Neural cell (in vitro differentiated cells): ENCODE measurements around the gene OBSCN. TPM values are rescaled to one million over a fixed set of nuclear protein-coding genes. Genes with fewer than 3 reads are reported as not detected.

Source experiments
- H2AFZ ChIP-seq: fragments of 200-600, 300-800 bp; sonication (generic), shearing (Covaris generic); 2 replicates; pipeline ENCODE4 v1.6.0; 2014; ENCODE audit warnings: low read depth, mild to moderate bottlenecking, antibody characterized with exemption, low read length, moderate library complexity
- H3F3A ChIP-seq: fragments of 200-600 bp; shearing (Covaris generic); 2 replicates; pipeline ENCODE4 v1.6.1; 2016; ENCODE audit warnings: mild to moderate bottlenecking, moderate library complexity, mixed read lengths, antibody characterized with exemption, low read length; ENCODE audit not compliant: insufficient read depth, poor library complexity, severe bottlenecking
- H3K27ac ChIP-seq: fragments of 200-600, 300-800 bp; sonication (generic), shearing (Covaris generic); 2 replicates; pipeline ENCODE4 v1.5.1; 2014; ENCODE audit warnings: mild to moderate bottlenecking, low read length, moderate library complexity
- H3K27me3 ChIP-seq: fragments of 300-800, 200-600 bp; sonication (generic), shearing (Covaris generic); 2 replicates; pipeline ENCODE4 v1.6.0; 2014; ENCODE audit warnings: mild to moderate bottlenecking, low read depth, low read length, moderate library complexity; ENCODE audit not compliant: insufficient read depth
- H3K36me3 ChIP-seq: fragments of 300-800, 200-600 bp; sonication (generic), shearing (Covaris generic); 2 replicates; pipeline ENCODE4 v1.5.1; 2014; ENCODE audit warnings: mild to moderate bottlenecking, antibody characterized with exemption, low read length, moderate library complexity; ENCODE audit not compliant: insufficient read depth
- H3K4me2 ChIP-seq: fragments of 300-800, 200-600 bp; sonication (generic), shearing (Covaris generic); 2 replicates; pipeline ENCODE4 v1.6.0; 2014; ENCODE audit warnings: mild to moderate bottlenecking, low read length
- H3K4me3 ChIP-seq: fragments of 300-800, 200-600 bp; sonication (generic), shearing (Covaris generic); 2 replicates; pipeline ENCODE4 v1.5.1; 2014; ENCODE audit warnings: mild to moderate bottlenecking, low read length, moderate library complexity
- H3K79me2 ChIP-seq: fragments of 200-600 bp; shearing (Covaris generic); replicated peaks from 2 replicates; pipeline ENCODE4 v1.6.0; 2014; ENCODE audit warnings: mild to moderate bottlenecking, low read length, moderate library complexity; ENCODE audit not compliant: insufficient read depth
- H3K9ac ChIP-seq: fragments of 300-800, 200-600 bp; sonication (generic), shearing (Covaris generic); 2 replicates; pipeline ENCODE4 v1.6.1; 2016; ENCODE audit warnings: mild to moderate bottlenecking, low read length, mixed read lengths
- H3K9me2 ChIP-seq: fragments of 200-600 bp; shearing (Covaris generic); 2 replicates; pipeline ENCODE4 v1.6.1; 2016; ENCODE audit warnings: mild to moderate bottlenecking, low read length, mixed read lengths; ENCODE audit not compliant: insufficient read depth
- H3K9me3 ChIP-seq: fragments of 200-600, 300-800 bp; sonication (generic), shearing (Covaris generic); 2 replicates; pipeline ENCODE4 v1.6.1; 2016; ENCODE audit warnings: mild to moderate bottlenecking, mixed run types, low read length, moderate library complexity, mixed read lengths
- H4K20me1 ChIP-seq: fragments of 200-600 bp; shearing (Covaris generic); 2 replicates; pipeline ENCODE4 v1.6.1; 2016; ENCODE audit warnings: mild to moderate bottlenecking, mixed run types; ENCODE audit not compliant: insufficient read depth
- CTCF ChIP-seq: fragments of 450-650 bp; IDR thresholded peaks from 2 replicates; pipeline ENCODE4 v1.5.1; 2014; ENCODE audit warnings: antibody characterized with exemption, mild to moderate bottlenecking, moderate library complexity; ENCODE audit not compliant: poor library complexity, severe bottlenecking
- EP300 ChIP-seq: fragments of 450-650 bp; conservative IDR thresholded peaks from 2 replicates; pipeline ENCODE4 v1.6.1; 2014; ENCODE audit warnings: antibody characterized with exemption, mild to moderate bottlenecking, moderate library complexity; ENCODE audit not compliant: poor library complexity, severe bottlenecking
- EZH2 ChIP-seq: fragments of 200-600, 300-800 bp; shearing (Covaris generic), sonication (generic); IDR thresholded peaks from 2 replicates; pipeline ENCODE4 v1.6.1; 2014; ENCODE audit warnings: antibody characterized with exemption, low read length, borderline replicate concordance, mild to moderate bottlenecking; ENCODE audit not compliant: insufficient read depth, poor library complexity, severe bottlenecking
- MXI1 ChIP-seq: fragments of 450-650 bp; conservative IDR thresholded peaks from 2 replicates; pipeline ENCODE4 v1.6.1; 2014; ENCODE audit warnings: antibody characterized with exemption, mild to moderate bottlenecking; ENCODE audit not compliant: poor library complexity, severe bottlenecking
- POLR2AphosphoS5 ChIP-seq: IDR thresholded peaks from 2 replicates; pipeline ENCODE4 v1.6.1; 2012
- RAD21 ChIP-seq: fragments of 450-650 bp; conservative IDR thresholded peaks from 2 replicates; pipeline ENCODE4 v1.6.1; 2014; ENCODE audit warnings: antibody characterized with exemption, mild to moderate bottlenecking, moderate library complexity
- REST ChIP-seq: IDR thresholded peaks from 2 replicates; pipeline ENCODE4 v1.6.1; 2012; ENCODE audit warnings: borderline replicate concordance
- SMC3 ChIP-seq: fragments of 450-650 bp; conservative IDR thresholded peaks from 2 replicates; pipeline ENCODE4 v1.6.1; 2014; ENCODE audit warnings: antibody characterized with exemption, mild to moderate bottlenecking, moderate library complexity; ENCODE audit not compliant: poor library complexity
- TAF1 ChIP-seq: IDR thresholded peaks from 2 replicates; pipeline ENCODE4 v1.6.1; 2012; ENCODE audit warnings: low read depth
- polyA plus RNA-seq: library from polyadenylated mRNA; depleted of rRNA; stranded (reverse); fragments of >200 nt; gene quantifications from 2 replicates; pipeline ENCODE4 v1.2.3, GENCODE V29; 2014

OBSCN gene
- polyA plus RNA-seq, 1 donor from 2014 or later: 7.2 TPM

GRCh38 chr1:228278432-228278941 is 70.6 kb downstream of the OBSCN start:
- Histone ChIP-seq H3K9ac (no peak overlapping the region), H3K79me2 (no peaks in the 10 kb centered on the region), H3K9me3 (no peaks in the 10 kb centered on the region), H3K27ac (no peak overlapping the region), H3K4me2 (no peak overlapping the region), H3K36me3 (no peaks in the 10 kb centered on the region), H2AFZ (no peak overlapping the region), H3K4me3 (no peak overlapping the region), H3K9me2 (no peaks in the 10 kb centered on the region), H3F3A (no peaks in the 10 kb centered on the region), H3K27me3 (peaks cover 3% of the 10 kb centered on the region), H4K20me1 (no peaks in the 10 kb centered on the region)
- TF ChIP-seq POLR2AphosphoS5 (no peak), CTCF (no peak), MXI1 (no peak), TAF1 (no peak), EZH2 (no peak), SMC3 (no peak), EP300 (no peak), REST (no peak), RAD21 (no peak)

GRCh38 chr1:228279011-228279721 is 71.3 kb downstream of the OBSCN start:
- no peaks in the 10 kb centered on the region for H3F3A ChIP-seq
- no peaks in the 10 kb centered on the region for H3K9me2 ChIP-seq
- H3K9me3 ChIP-seq: no peaks in the 10 kb centered on the region
- no peak overlapping the region for H3K27ac ChIP-seq
- no peaks in the 10 kb centered on the region for H4K20me1 ChIP-seq
- no peak overlapping the region for H3K9ac ChIP-seq
- no peak overlapping the region for H3K4me2 ChIP-seq
- H3K27me3 ChIP-seq: peaks cover 3% of the 10 kb centered on the region
- H3K79me2 ChIP-seq: no peaks in the 10 kb centered on the region
- no peak overlapping the region for H3K4me3 ChIP-seq
- H2AFZ ChIP-seq: no peak overlapping the region
- TF ChIP-seq EP300 (no peak), RAD21 (no peak), SMC3 (no peak), CTCF (no peak), POLR2AphosphoS5 (no peak)
- H3K36me3 ChIP-seq: no peaks in the 10 kb centered on the region
